GM19351 (cell line): Measurements from ENCODE around the gene SYPL1.
A peak's percentile ranks its signal among the peaks of the same experiment; 100 is the strongest.

Experiments
- ATAC-seq: cut with Tn5 transposase; IDR thresholded peaks from one replicate; pipeline ENCODE4 v1.9.1; 2021; ENCODE audit warnings: mild to moderate bottlenecking, moderate library complexity; ENCODE audit not compliant: unreplicated experiment

The SYPL1 gene

GRCh38 chr7:106095634-106096033, 16.5 kb downstream of the SYPL1 start:
- no peak for ATAC-seq

GRCh38 chr7:106094780-106095179, 17.3 kb downstream of the SYPL1 start:
- no peak for ATAC-seq

- ATAC-seq: no peak
Observed at GRCh38 chr7:106092204-106092603, 19.9 kb downstream of the SYPL1 start.

GRCh38 chr7:106089647-106090046, 22.5 kb downstream of the SYPL1 start:
- peak; percentile 97 for ATAC-seq

GRCh38 chr7:106088014-106088413, 24.1 kb downstream of the SYPL1 start:
- no peak for ATAC-seq

- ATAC-seq: no peak
Observed at GRCh38 chr7:106086062-106086461, 26.1 kb downstream of the SYPL1 start.

- ATAC-seq: no peak
Observed at GRCh38 chr7:106085015-106085414, 27.1 kb downstream of the SYPL1 start.

- ATAC-seq: no peak
Observed at GRCh38 chr7:106083717-106084116, 28.4 kb downstream of the SYPL1 start.

- no peak for ATAC-seq
Observed at GRCh38 chr7:106082087-106082854, 29.8 kb downstream of the SYPL1 start.

GRCh38 chr7:106080300-106080987, 31.7 kb downstream of the SYPL1 start:
- no peak for ATAC-seq

GRCh38 chr7:106076537-106076936, 35.6 kb downstream of the SYPL1 start:
- ATAC-seq: no peak

- ATAC-seq: no peak
Observed at GRCh38 chr7:106075937-106076336, 36.2 kb downstream of the SYPL1 start.

- ATAC-seq: peak; percentile 24
Observed at GRCh38 chr7:106074257-106074656, 37.9 kb downstream of the SYPL1 start.

- no peak for ATAC-seq
Observed at GRCh38 chr7:106073701-106074100, 38.4 kb downstream of the SYPL1 start.

- no peak for ATAC-seq
Observed at GRCh38 chr7:106072715-106073091, 39.4 kb downstream of the SYPL1 start.

GRCh38 chr7:106071999-106072714, 40.0 kb downstream of the SYPL1 start:
- peak; percentile 9 for ATAC-seq

- ATAC-seq: peak; percentile 93
Observed at GRCh38 chr7:106071356-106071998, 40.6 kb downstream of the SYPL1 start.

GRCh38 chr7:106070567-106071254, 41.4 kb downstream of the SYPL1 start:
- no peak for ATAC-seq

- no peak for ATAC-seq
Observed at GRCh38 chr7:106070201-106070551, 41.9 kb downstream of the SYPL1 start.

- ATAC-seq: no peak
Observed at GRCh38 chr7:106069471-106070200, 42.5 kb downstream of the SYPL1 start.
